Body of pancreas (tissue), 4 donors: Measurements from ENCODE around the gene TSPAN32. TPM values are rescaled to one million over a fixed set of nuclear protein-coding genes. Genes with fewer than 3 reads are reported as not detected.

Experiments used
- ATAC-seq: fragments of 150-250 bp; one replicate; pipeline ENCODE4 v1.9.1; 2016
- DNase-seq, 4 donors: peaks; one replicate each; pipeline ENCODE4 v3.0.0-alpha.2; 2019
- H3K27ac ChIP-seq, 4 donors: fragments of 200-600 bp; sonication (generic); 1 replicate in 3 of 4; 2 replicates in 1 of 4; pipeline versions ENCODE4 v1.5.1 to v1.6.1; 2016 to 2019; ENCODE audit warnings: mild to moderate bottlenecking in 1 of 4, mixed read lengths in 1 of 4, moderate library complexity in 1 of 4
- H3K27me3 ChIP-seq, 2 donors: fragments of 200-600 bp; sonication (generic); one replicate each; pipeline ENCODE4 v1.6.0; 2016; ENCODE audit warnings: mild to moderate bottlenecking in 1 of 2
- H3K36me3 ChIP-seq, 2 donors: fragments of 200-600 bp; sonication (generic); replicated peaks in 1 of 2; 2 replicates each; pipeline ENCODE4 v1.5.1; 2016; ENCODE audit warnings: low read depth in 2 of 2; ENCODE audit not compliant: insufficient read depth in 1 of 2
- H3K4me1 ChIP-seq: fragments of 200-600 bp; sonication (generic); one replicate; pipeline ENCODE4 v1.6.0; 2016
- H3K4me3 ChIP-seq, 2 donors: fragments of 200-600 bp; sonication (generic); 1 replicate in 1 of 2; 2 replicates in 1 of 2; pipeline ENCODE4 v1.5.1; 2016 to 2019
- H3K9me3 ChIP-seq, 3 donors: fragments of 200-600 bp; sonication (generic); 1 replicate in 2 of 3; 2 replicates in 1 of 3; pipeline ENCODE4 v1.5.1; 2016
- CTCF ChIP-seq, 7 experiments: fragments of 450-650 bp in 4 of 7; fragments of 200-600 bp in 3 of 7; sonication (generic) in 3 of 7; IDR thresholded peaks; one replicate each; pipeline ENCODE4 v1.5.1; 2016 to 2019; ENCODE audit warnings: antibody characterized with exemption in 7 of 7
- POLR2A ChIP-seq, 3 donors: fragments of 450-650 bp; IDR thresholded peaks; one replicate each; pipeline ENCODE4 v1.6.1; 2016; ENCODE audit warnings: antibody characterized with exemption in 3 of 3, mild to moderate bottlenecking in 2 of 3
- WGBS, 2 donors: methylation state at CpG; one replicate each; pipeline ENCODE4 v1.1.5; 2017; 5-methylcytosine and 5-hydroxymethylcytosine counted together
- intact Hi-C: fragments of 100-400 bp; cut with DNase I; formaldehyde crosslinking; loops from one replicate; pipeline ENCODE4 v1.15.1; 2023
- total RNA-seq, 2 donors: library from RNA; depleted of rRNA; stranded (reverse); fragments of >200 nt; gene quantifications; one replicate each; pipeline ENCODE4 v1.1.0, GENCODE V29; 2016

The TSPAN32 gene
- total RNA-seq, 2 donors from 2014 or later: 5.9 TPM; not detected in 1

- WGBS, 2 donors: 81 to 83% methylated on average over 7 of the region's 7 CpGs
- peaks cover 0 to 10% of the 10 kb centered on the region in 2 donors for H3K27me3 ChIP-seq
- DNase-seq: no peak
Observed at GRCh38 chr11:2272946-2273280, 28.9 kb upstream of the TSPAN32 start.

GRCh38 chr11:2273311-2273710, 28.5 kb upstream of the TSPAN32 start:
- intact Hi-C loops: no loop called here
- no peak for TF ChIP-seq CTCF (IDR thresholded peaks at IDR 0.05)
- no peak for TF ChIP-seq POLR2A (IDR thresholded peaks at IDR 0.05)
- Histone ChIP-seq H3K36me3 (no peaks in the 10 kb centered on the region), H3K27me3 (peaks cover 0 to 10% of the 10 kb centered on the region in 2 donors), H3K4me3 (no peak overlapping the region), H3K9me3 (no peaks in the 10 kb centered on the region), H3K27ac (peak overlapping the region in 1 of 4 donors; percentile 35), H3K4me1 (peaks cover 29% of the 10 kb centered on the region)
- no peak for ATAC-seq
- 79 to 82% methylated on average over 15 of the region's 15 CpGs for WGBS, 2 donors
- no peak for DNase-seq

More at GRCh38 chr11:2272946-2273280, 28.9 kb upstream of the TSPAN32 start:
- Histone ChIP-seq H3K4me1 (peaks cover 30% of the 10 kb centered on the region), H3K9me3 (no peaks in the 10 kb centered on the region), H3K36me3 (no peaks in the 10 kb centered on the region), H3K27ac (no peak overlapping the region), H3K4me3 (no peak overlapping the region)
- no peak for ATAC-seq
- TF ChIP-seq CTCF (IDR thresholded peaks at IDR 0.05) (no peak), POLR2A (IDR thresholded peaks at IDR 0.05) (no peak)
- intact Hi-C loops: no loop called here

- no peaks in the 10 kb centered on the region for H3K9me3 ChIP-seq
- peaks cover 0 to 10% of the 10 kb centered on the region in 2 donors for H3K27me3 ChIP-seq
- intact Hi-C loops: no loop called here
- ATAC-seq: peak; percentile 16
- no peak overlapping the region for H3K4me3 ChIP-seq
- H3K27ac ChIP-seq: no peak overlapping the region
- peaks cover 25% of the 10 kb centered on the region for H3K4me1 ChIP-seq
- H3K36me3 ChIP-seq: no peaks in the 10 kb centered on the region
- no peak for TF ChIP-seq POLR2A (IDR thresholded peaks at IDR 0.05)
- TF ChIP-seq CTCF (IDR thresholded peaks at IDR 0.05): no peak
- DNase-seq: peak in 3 of 4 donors; percentile 36 to 43 (median 38)
- WGBS, 2 donors: 50 to 57% methylated on average over 12 of the region's 12 CpGs
Observed at GRCh38 chr11:2273771-2274170, 28.0 kb upstream of the TSPAN32 start.

- H3K4me3 ChIP-seq: no peak overlapping the region
- peaks cover 0 to 7% of the 10 kb centered on the region in 2 donors for H3K27me3 ChIP-seq
- 86% methylated on average over 23 to 29 of the region's 30 CpGs for WGBS, 2 donors
- ATAC-seq: no peak
- peaks cover 6% of the 10 kb centered on the region for H3K4me1 ChIP-seq
- H3K36me3 ChIP-seq: no peaks in the 10 kb centered on the region
- no peak for TF ChIP-seq CTCF (IDR thresholded peaks at IDR 0.05)
- no peak for TF ChIP-seq POLR2A (IDR thresholded peaks at IDR 0.05)
- intact Hi-C loops: no loop called here
- DNase-seq: no peak
- H3K27ac ChIP-seq: no peak overlapping the region
- no peaks in the 10 kb centered on the region for H3K9me3 ChIP-seq
Observed at GRCh38 chr11:2275334-2276279, 26.2 kb upstream of the TSPAN32 start.
